ENCODE data around the gene NTSR2.

DNA sequence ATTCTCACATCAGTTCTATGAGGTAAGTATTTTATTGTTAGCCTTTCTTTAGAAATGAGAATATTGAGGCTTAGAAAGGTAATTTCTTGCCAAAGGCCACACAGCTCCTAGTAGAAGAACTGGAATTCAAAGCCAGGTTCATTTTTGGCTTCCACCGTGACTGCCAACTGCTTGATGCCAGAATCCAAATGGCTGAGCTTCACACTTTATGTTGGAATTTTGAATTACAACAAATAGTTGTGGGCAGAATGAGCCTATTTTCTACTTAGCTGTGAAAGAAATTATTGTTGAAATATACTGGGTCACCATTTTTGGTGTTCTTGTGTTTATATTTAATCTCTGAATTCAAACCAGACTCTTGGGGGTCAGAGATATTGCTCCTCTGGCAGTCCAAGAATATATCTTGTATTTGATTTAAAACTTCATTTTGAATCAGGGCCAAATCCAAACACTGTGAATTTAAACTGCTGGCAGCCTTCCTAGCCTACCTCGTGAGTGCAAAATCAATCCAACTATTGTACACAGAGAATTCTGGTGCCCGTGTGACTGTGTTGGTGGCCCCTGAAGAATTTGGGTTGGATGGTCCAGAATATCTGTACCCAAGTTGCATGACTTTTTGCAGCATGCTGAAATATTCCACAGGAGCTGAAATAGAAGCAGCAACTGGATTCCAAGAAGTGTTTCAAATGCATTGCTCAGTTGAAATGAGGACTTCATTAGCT lies 40.8 kb upstream of the NTSR2 start:
- TF ChIP-seq POLR2A (IDR thresholded peaks at IDR 0.05) (no peak), CTCF (IDR thresholded peaks at IDR 0.05) (no peak)
